NCI-H128 (cell line): ENCODE measurements around the gene AKAP13.
"Not testable (repeated sequence)": the region's sequence is repeated elsewhere in the genome, so short reads cannot be mapped to it uniquely, and the experiment has no call there.

Experiments
- DNase-seq: peaks from one replicate; lab custom pipeline; 2025; ENCODE audit not compliant: unreplicated experiment; lab: John Stamatoyannopoulos, UW

Gene AKAP13

DNA sequence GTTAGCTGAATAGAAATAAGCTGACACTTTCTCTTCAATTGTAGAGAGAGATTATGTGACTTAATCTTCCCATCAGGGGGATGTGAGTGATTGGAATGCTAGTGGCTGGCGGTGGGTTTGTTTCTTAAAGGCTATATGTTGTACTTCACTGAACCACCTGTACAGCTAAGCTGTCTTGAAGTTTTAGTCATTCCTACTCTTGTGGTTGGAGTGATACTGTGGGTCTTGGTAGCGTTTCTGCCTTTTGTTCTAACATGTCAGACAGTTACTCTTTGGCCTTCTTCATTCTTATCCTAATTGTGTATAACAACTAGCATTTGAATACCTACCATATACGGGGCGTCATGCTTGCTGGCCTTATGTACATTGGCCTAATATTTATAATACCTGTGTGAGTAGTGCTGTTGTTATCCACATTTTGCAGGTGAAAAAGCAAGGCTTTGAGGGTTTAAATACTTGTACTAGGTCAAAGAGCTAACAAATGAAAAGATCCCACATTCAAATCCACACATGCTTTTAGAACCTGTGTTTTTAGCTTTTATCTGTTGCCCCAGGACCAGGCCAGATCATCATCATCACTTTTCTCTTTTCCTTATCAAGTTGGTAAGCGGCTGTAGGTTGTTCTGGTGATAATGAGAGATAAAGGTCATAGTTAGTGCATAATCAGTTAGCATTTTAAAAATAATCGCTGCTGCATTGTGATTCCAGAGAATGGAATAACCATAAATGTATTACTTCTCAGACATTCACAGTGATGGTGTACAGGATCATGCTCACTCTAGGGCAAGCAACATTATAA, 50.2 kb downstream of the AKAP13 start:
- DNase-seq, result no peak

DNA sequence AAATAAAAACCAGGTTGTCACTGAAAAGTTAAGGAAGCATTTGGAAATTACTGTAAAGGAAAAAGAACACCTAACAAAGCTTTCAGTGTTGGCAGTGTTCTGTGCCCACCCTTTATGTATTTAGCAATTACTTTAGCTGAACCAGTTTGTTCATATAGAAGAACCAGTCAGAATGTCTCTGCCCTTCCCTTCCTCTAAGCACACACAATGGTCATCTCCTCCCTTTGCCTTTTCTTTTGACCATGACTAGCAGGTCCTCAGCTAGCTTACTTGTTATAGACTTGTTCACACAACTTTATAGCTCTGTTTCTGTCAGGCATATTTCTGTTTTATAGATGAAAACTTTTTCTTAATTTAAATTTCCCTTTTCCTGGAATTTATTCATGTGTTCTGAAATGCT, 59.6 kb downstream of the AKAP13 start:
- no peak for DNase-seq

- no peak for DNase-seq
Measured at GRCh38 chr15:85440451-85440850, 60.0 kb downstream of the AKAP13 start.

GRCh38 chr15:85441854-85442253, 61.5 kb downstream of the AKAP13 start:
- DNase-seq, result not testable (repeated sequence)

GRCh38 chr15:85443046-85443445, 62.6 kb downstream of the AKAP13 start:
- no peak for DNase-seq

- DNase-seq, result no peak
Measured at GRCh38 chr15:85443593-85444087, 63.2 kb downstream of the AKAP13 start.

- DNase-seq, result no peak
Measured at GRCh38 chr15:85444122-85444745, 63.8 kb downstream of the AKAP13 start.

DNA sequence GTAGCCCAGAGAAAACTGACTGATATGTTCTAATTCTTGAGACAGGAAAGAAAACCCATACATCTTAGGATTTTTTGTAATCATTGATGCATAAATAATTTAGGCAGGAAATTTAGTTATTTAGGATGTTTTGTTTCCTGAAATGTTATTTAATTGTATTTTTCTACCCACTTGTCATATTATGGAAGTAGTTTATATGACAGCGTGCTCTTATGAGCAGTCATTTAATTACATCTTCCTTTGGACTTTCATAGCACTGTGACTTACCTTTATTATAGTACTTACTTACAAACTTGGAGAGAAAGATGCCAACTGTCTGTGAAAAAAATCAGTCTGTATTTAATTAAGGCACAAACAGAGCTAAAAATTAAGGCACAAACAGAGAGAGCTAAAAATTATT, 65.0 kb downstream of the AKAP13 start:
- DNase-seq, result no peak

DNA sequence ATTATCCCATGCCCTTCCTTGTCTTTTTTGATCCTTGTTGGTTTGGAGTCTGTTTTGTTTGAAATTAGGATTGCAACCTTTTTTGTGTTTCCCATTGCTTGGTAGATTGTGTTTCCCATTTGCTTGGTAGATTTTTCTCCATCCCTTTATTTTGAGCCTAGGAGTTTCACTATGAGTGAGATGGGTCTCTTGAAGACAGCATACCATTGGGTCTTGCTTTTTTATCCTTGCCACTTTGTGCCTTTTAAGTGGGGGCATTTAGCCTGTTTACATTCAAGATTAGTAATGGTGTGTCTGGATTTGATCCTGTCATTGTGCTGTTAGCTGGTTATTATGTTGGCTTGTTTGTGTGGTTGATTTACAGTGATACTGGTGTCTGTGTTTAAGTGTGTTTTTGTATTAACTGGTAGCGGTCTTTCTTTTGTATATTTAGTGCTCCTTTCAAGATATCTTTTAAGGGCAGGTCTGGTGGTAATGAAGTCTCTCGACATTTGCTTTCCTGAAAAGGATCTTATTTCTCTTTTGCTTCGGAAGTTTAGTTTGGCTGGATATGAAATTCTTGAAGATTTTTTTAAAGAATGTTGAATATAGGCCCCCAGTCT, 70.8 kb downstream of the AKAP13 start:
- DNase-seq, result no peak

DNA sequence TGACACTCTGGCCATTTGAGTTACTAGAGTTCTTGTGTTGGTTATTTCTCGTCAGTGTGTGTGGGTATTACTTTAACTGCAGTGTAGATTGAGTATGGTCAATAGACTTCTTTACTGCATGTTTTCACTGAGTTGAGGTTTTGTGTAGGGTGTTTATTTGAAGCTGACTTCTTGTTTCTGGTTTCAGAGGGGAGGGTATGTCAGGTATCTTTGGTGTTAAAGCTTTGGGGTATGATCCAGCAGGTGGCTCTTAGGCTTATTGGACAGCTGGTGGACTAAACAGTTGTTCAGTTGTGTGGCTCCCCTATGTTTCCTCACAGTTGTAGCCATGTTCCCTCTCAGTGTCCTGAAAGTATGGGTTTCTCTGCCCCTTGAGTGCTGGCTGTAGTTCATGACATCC, 72.0 kb downstream of the AKAP13 start:
- DNase-seq, result no peak

- DNase-seq, result no peak
Measured at GRCh38 chr15:85453144-85453872, 72.9 kb downstream of the AKAP13 start.

GRCh38 chr15:85454403-85454802, 74.0 kb downstream of the AKAP13 start:
- no peak for DNase-seq

DNA sequence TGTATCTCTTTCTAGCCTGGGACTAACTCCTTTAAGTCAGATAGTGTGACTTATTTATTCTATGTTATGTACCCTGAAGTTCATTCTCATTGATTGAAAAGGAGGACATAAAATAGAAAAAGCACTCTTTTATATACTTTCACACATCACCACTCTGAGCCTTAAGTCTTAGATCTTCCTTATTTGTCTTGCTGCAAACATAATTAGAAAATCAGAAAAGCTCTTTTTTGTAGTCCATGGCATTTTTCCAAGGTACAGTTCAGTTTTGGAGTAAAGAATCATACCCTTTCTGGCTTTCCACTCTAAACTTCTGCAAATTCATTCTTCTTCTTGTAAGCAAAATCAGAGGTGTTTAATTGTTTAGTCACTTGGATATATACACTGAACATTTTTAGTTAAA, 75.5 kb downstream of the AKAP13 start:
- no peak for DNase-seq

DNA sequence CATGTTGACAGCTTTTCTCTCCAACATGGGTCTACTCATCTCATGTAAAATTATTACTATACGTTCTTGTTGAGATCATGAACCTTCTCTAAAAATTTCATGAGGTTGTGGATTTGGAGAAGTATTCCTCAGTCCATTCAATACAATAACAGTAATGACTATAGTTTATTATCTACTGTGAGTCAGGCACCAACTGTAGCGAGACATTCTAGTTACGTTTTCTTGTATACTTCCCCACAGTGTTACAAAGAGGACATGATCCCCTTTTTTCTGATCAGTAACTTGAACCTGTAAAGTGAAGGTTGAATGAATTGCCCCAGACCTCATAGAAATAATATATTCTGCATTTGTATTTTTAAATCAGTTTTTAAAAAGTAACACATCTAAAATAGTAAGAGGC, 76.4 kb downstream of the AKAP13 start:
- DNase-seq, result no peak

DNA sequence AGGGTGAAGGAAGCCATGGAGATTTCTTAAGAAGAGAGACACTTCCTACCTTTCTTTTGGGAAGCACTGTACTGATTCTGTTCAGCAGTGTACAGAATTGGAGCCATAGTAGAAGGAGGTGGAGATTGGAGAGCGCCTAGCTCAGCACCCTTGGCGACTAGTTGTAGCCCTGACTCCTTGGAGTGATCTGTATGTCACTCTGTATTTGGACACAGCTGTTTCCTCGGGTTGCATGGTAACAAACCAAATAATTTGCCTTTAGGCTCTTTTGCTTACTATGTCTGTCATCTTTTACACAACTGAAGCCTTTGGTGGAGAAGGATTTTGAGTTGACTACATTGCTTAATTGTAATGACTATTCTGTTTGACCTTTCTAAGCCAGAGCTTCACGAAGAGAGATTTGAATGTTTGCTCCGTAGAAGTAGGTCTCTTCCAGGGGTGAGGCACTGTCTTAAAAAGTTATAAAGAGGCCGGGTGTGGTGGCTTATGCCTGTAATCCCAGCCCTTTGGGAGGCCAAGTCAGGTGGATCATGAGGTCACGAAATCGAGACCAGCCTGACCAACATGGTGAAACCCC, 77.1 kb downstream of the AKAP13 start:
- DNase-seq, result no peak

GRCh38 chr15:85458764-85459163, 78.4 kb downstream of the AKAP13 start:
- DNase-seq, result no peak

GRCh38 chr15:85462029-85462428, 81.6 kb downstream of the AKAP13 start:
- DNase-seq, result no peak

GRCh38 chr15:85463276-85463892, 83.0 kb downstream of the AKAP13 start:
- DNase-seq, result no peak

- DNase-seq, result no peak
Measured at GRCh38 chr15:85463976-85464375, 83.6 kb downstream of the AKAP13 start.

DNA sequence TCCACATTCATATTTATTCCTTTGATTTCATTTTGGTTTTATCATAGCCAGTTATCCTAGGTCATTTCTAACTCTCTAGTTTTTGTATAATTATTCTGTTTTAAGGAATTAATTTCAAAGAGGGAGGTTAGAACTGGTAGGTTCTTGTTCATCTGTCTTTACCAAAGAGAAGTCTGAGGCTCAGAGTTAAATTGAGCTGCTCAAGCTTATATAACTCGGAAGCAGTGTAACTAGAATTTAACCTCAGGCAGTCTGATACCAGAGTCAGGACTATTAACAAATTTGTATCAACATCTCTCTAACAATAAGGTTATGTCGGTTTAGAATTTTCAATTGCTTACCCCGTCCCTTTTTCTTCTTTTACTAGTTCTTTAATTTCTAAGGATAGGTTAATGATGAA, 84.1 kb downstream of the AKAP13 start:
- DNase-seq, result no peak
